A549 (cell line): ENCODE measurements around the gene AFAP1.

ENCODE experiments used
- CTCF ChIP-seq: fragments of >200 bp; sonication (Bioruptor Twin); formaldehyde crosslinking; IDR thresholded peaks from 3 replicates; pipeline ENCODE4 v1.5.1; 2016
- KDM5A ChIP-seq: fragments of 200-600 bp; sonication (generic); IDR thresholded peaks from 2 replicates; pipeline ENCODE4 v1.6.1; 2016; ENCODE audit warnings: antibody characterized with exemption, mild to moderate bottlenecking
- MAZ ChIP-seq: fragments of 150-350 bp; IDR thresholded peaks from 2 replicates; pipeline ENCODE4 v1.6.1; 2014; ENCODE audit warnings: antibody characterized with exemption, low read depth, low read length, borderline replicate concordance
- SMC3 ChIP-seq: fragments of >200 bp; sonication (Bioruptor Twin); formaldehyde crosslinking; IDR thresholded peaks from 3 replicates; pipeline ENCODE4 v1.6.1; 2018; ENCODE audit warnings: inconsistent platforms
- TP53 ChIP-seq: fragments of 250-450 bp; sonication (Bioruptor Pico); IDR thresholded peaks from 2 replicates; pipeline ENCODE4 v1.5.0; 2021; ENCODE audit warnings: mild to moderate bottlenecking, moderate library complexity
- TF ChIP-seq, protein P1 (sequence below): IDR thresholded peaks from 2 replicates; pipeline ENCODE4 v1.6.1; 2012

DNA sequence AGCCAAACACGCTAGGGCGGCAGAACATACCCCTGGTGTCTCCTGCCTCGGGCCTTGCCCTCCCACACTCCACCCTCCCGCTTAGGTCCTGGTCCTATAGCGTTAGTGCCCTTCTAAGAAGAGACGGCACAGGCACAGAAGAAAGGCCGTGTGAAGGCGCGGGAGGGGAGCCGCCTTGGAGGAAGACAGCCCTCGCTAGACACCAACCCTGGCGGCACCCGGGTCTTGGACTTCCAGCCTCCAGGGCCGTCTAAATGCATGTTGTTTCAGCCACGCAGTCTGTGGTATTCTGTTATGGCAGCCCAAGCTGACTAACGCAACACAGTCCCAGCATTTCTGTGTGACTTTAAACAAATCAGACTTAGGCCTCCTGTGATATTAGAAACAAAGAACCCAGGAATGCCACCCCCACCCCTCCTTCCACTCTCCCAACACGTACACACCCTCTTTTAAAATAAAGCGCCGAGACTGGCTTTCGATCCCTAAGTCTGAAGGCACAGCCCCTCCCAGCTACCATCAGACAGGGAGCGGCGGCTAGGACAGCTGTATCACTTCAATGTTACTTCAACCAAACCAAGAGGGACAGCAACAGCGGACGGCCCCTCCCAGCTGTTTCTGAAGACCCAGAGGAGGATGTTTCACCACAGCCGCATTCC, 128.0 kb downstream of the AFAP1 start:
- TF ChIP-seq CTCF (no peak), KDM5A (no peak), TP53 (CRISPR knock-in tag) (no peak), SMC3 (no peak), MAZ (no peak)
- TF ChIP-seq, protein P1, sequence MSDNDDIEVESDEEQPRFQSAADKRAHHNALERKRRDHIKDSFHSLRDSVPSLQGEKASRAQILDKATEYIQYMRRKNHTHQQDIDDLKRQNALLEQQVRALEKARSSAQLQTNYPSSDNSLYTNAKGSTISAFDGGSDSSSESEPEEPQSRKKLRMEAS, result no peak
